HG02642 (cell line): Measurements from ENCODE around the gene ITIH3.

ENCODE experiments used
- ATAC-seq: cut with Tn5 transposase; IDR thresholded peaks from one replicate; pipeline ENCODE4 v1.9.1; 2021; ENCODE audit warnings: mild to moderate bottlenecking; ENCODE audit not compliant: unreplicated experiment, poor library complexity

Gene ITIH3

GRCh38 chr3:52779011-52779836 lies 15.4 kb upstream of the ITIH3 start:
- peak; percentile 76 for ATAC-seq

- ATAC-seq = peak; percentile 14
Measured at GRCh38 chr3:52779837-52780585, 14.6 kb upstream of the ITIH3 start.

DNA sequence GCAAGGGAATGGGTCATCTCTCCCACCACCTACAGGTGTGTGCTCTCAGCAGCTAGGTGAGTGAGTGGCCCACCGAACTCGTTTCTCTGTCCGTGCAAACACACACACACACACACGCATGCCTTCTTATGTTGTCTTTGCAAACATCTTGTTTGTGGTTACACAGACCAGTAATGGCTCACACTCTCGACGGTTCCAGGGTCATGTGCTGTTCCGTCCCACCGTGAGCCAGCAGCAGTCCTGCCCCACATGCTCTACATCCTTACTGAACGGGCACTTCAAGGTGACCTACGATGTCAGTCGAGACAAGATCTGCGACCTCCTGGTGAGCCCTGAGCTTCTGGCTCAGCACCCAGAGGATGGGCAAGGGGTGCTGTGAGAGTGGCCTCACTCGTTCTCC lies 12.9 kb upstream of the ITIH3 start:
- no peak for ATAC-seq

DNA sequence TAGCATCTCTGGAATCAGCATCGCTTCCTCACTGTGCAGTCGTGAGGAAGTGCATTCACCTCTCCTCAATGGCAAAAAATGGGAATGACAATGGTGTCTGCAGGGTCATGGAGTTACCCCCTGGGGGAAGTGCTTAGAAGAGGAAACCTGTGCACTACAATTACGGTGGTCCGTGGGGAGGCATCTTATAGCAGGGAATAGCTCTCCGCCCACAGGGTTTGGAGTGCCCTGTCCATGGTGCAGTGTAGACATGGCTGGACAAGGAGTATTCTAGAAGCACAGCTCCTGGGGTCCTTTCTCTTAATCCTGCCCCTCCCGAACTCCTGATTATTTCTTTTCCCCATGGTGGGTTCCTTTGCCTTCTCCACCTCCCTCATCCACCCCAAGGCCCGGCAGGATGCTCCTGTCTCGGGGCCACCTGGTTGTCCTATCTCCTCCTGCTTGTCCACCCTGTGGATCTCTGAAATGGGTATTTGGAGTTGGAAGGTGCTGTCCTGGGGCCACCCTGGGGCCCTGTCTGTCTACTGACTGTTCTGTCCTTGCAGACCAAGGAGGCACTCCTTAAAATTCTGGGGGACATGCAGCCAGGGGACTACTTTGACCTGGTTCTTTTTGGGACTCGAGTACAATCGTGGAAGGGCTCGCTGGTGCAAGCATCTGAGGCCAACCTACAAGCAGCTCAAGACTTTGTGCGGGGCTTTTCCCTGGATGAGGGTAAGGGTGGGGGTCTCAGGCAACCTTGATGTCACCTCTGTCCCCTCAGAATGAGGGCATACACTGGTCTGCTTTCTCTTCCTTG lies 12.0 kb upstream of the ITIH3 start:
- ATAC-seq = no peak

GRCh38 chr3:52783211-52783555 lies 11.4 kb upstream of the ITIH3 start:
- ATAC-seq = no peak

- ATAC-seq = no peak
Measured at GRCh38 chr3:52784021-52784621, 10.5 kb upstream of the ITIH3 start.

DNA sequence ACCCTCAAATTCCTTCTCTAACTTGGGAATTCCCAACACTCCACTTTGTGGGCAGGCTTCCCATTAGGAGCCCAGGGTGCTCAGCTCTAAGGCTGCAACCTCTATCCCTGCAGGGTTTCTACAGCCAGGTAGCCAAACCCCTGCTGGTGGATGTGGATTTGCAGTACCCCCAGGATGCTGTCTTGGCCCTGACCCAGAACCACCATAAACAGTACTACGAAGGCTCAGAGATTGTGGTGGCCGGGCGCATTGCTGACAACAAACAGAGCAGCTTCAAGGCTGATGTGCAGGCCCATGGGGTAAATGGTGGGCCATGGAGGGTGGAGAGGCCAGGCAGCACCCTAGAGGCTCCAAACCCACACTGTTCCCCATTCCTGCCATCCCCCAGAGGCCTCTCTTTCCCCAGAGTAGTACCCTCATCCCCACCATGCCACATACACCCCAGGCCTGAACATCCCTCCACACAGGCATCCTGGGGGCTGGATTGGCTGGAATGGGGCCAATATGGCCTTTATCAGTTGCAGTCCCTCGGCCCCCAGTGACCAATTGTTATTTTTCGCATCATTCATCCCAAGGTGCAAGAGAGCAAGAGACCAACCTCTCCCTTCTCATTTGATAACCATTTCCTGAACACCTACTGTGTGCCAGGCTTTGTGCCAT lies 9.5 kb upstream of the ITIH3 start:
- no peak for ATAC-seq

DNA sequence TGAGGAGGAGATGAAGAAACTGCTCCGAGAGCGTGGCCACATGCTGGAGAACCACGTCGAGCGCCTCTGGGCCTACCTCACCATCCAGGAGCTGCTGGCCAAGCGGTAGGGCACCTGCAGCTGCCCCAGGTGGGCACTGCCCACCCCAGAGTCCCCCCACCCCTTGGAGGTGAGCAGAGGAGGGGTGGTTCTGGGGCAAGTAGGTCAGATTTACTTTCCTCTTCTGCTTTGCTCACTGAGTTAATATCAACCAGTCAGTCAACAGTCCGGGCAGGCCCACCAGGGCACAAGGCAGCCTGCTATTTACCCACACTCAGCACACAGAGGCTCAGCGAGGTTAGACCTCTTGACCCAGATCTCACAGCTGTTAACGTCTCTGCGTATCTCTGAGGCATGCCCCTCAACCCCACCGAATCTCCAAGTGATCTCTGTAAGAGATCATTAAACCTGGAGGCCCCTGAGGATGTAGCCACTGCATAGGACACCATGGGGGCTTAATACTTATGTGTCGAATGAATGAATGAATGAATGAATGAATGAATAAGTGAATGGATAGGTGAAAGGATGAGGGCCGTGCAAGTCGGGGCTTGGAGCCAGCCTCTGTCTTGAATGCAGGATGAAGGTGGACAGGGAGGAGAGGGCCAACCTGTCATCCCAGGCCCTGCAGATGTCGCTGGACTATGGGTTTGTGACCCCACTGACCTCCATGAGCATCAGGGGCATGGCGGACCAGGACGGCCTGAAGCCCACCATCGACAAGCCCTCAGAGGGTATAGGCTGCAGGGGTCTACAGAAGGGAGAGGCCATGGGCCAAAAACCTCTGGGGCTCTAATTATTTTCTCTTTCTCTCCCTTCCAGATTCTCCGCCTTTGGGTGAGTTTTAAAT lies 8.0 kb upstream of the ITIH3 start:
- no peak for ATAC-seq

- ATAC-seq = no peak
Measured at GRCh38 chr3:52787246-52787645, 7.3 kb upstream of the ITIH3 start.

DNA sequence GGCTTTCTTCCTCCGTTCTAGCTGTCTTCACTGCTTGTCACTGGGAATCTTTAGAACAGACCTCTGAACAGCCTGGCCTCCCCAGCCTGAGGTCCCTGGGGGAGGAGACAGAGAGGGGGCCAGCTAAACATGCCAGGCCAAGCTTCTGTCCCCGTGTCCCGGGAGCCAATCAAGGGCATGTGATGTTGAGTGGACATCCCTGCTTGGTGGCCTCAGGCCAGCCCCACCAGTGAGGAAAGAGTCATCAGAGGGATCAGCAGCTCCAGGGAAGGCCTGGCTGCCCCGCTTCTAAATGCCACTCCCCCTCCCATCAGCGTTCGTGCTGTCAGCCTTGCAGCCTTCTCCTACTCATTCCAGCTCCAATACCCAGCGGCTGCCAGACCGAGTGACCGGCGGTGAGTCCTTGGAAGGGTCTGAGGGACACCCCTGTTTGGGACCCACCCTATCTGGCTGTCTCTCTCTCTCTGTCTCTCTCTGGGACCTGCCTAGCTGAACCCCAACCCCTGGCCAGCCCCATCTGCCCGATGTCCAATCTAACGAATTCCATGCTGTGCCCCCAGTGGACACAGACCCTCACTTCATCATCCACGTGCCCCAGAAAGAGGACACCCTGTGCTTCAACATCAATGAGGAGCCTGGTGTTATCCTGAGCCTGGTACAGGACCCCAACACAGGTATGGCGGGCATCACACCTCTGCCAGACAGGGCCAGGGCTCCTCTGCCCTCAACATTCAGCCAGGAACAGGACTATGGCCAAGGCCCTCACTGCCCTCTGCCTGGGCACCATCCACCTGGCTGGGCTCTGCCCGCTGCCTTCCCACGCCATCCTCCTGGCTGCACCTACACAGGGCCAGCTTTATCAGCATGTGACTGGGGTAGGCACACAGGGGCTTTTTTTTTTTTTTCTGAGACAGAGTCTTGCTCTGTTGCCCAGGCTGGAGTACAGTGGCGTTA lies 6.6 kb upstream of the ITIH3 start:
- no peak for ATAC-seq

GRCh38 chr3:52788890-52789745 lies 5.5 kb upstream of the ITIH3 start:
- no peak for ATAC-seq

DNA sequence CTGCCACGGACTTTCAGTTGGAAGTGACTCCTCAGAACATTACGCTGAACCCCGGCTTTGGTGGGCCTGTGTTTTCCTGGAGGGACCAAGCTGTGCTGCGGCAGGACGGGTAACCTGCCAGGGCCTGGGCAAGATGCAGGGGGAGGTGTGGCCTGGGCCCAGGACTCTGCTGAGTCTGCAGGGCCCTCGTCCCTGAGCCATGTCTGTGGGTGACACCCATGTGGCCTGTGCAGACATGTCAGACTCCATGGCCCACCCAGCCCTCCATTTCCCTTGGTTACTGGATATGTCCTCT lies 4.9 kb upstream of the ITIH3 start:
- no peak for ATAC-seq

GRCh38 chr3:52790337-52790736 lies 4.3 kb upstream of the ITIH3 start:
- ATAC-seq = no peak

DNA sequence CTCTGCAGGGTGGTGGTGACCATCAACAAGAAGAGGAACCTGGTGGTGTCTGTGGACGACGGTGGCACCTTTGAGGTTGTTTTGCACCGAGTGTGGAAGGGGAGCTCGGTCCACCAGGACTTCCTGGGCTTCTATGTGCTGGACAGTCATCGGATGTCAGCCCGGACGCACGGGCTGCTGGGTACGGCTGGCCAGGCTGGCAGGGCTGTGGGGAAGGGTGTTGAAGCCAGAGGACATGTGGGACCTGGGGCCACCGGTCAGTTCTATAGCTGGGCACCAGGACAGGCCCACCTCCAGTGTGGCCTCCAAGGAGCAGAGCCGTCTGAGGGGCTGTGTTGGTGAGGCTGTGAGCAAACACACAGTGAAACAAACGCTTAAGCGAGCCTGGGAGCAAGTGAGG lies 3.9 kb upstream of the ITIH3 start:
- no peak for ATAC-seq

- ATAC-seq = no peak
Measured at GRCh38 chr3:52791366-52791765, 3.2 kb upstream of the ITIH3 start.

DNA sequence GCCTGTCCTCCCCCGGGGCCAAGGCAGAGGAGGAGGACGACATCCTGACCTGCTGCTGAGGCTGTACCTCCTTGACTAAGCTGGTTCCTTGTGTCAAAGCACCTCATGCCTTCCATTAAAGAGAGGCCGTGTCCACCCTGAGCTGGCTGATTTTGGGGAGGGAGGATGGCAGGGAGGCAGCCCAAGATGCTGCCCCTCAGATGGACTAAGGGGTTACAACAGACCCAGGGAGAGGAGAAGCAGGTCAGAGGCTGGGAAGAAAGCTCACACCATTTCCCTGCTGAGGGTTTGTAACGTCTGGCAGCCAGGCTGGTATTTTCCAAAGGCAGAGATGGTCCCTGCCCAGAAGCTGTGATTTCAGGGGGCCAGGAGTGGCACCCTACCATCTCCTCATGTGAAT lies 2.7 kb upstream of the ITIH3 start:
- no peak for ATAC-seq

DNA sequence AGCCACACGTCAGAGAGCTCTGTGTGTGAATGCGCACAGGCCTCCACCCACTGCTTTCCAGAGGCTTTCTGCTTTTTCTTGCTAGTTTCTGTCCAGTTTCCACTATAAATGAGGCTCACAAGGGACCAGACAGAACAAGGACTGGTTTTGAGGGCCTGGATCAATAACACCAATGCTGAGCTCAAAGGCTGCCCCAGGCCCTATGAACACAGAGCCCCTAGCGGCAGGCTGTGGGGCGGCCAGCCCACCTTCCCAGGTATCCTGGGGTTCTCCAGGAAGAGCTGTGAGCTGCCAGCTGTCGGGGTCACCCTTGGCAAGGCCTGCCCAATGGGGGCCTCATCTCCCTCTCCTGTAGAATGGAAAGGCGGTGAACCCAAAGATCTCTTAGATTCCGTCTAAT lies 2.2 kb upstream of the ITIH3 start:
- no peak for ATAC-seq
